Mucosa of descending colon (tissue), 3 donors: Measurements from ENCODE around the gene ZRANB1. TPM values are rescaled to one million over a fixed set of nuclear protein-coding genes. Genes with fewer than 3 reads are reported as not detected.
A peak's percentile ranks its signal among the peaks of the same experiment; 100 is the strongest.

ENCODE experiments used
- ATAC-seq: fragments of 200-7000 bp; cut with Tn5 transposase; one replicate; pipeline ENCODE4 v1.9.1; 2020; ENCODE audit warnings: mild to moderate bottlenecking, moderate library complexity
- DNase-seq, 3 donors: peaks; one replicate each; pipeline ENCODE4 v3.0.0-alpha.2; 2020
- H3K36me3 ChIP-seq: fragments of 200-600 bp; one replicate; pipeline ENCODE4 v1.8.0; 2021; ENCODE audit warnings: low read depth, mild to moderate bottlenecking
- H3K4me1 ChIP-seq: fragments of 200-600 bp; one replicate; pipeline ENCODE4 v1.8.0; 2021; ENCODE audit warnings: low read depth, mild to moderate bottlenecking
- H3K4me3 ChIP-seq: fragments of 200-600 bp; one replicate; pipeline ENCODE4 v1.8.0; 2021; ENCODE audit warnings: mild to moderate bottlenecking
- H3K9me3 ChIP-seq: fragments of 200-600 bp; one replicate; pipeline ENCODE4 v1.8.0; 2021; ENCODE audit warnings: mild to moderate bottlenecking
- intact Hi-C, 2 donors: fragments of 100-400 bp; cut with DNase I in 1 of 2; cut with micrococcal nuclease in 1 of 2; formaldehyde crosslinking; loops; one replicate each; pipeline versions ENCODE4 v1.11.0 to v1.11.1; 2022; cut with DNase I, micrococcal nuclease
- microRNA-seq: library from miRNA; unstranded; fragments of <30 nt; microRNA quantifications from one replicate; pipeline ENCODE4, GENCODE V29; 2019
- total RNA-seq, 3 donors: library from RNA; stranded (reverse); fragmentation: NEBNext Ultra II Directional in 2 of 3; extraction: Animal tissue kit (Norgen Biotek cat#: 25700) in 2 of 3; gene quantifications; one replicate each; pipeline versions ENCODE4 v1.2.1 to v1.2.4, GENCODE V29; 2021 to 2023
- TF ChIP-seq, protein P1 (sequence below): fragments of 200-600 bp; IDR thresholded peaks from one replicate; pipeline ENCODE4 v1.8.0; 2022; ENCODE audit warnings: antibody characterized with exemption, mild to moderate bottlenecking
- donor health status: DM: no; HTN: no; CAD: no; lungs with moderate emphysema.
- donor health status: DM: no; HTN: no; CAD: no.
- donor health status: DM: no; HTN: yes; CAD: no.

Gene ZRANB1
- total RNA-seq, 3 donors from 2014 or later, result 9.9 to 31.4 (median 13.5) TPM

DNA sequence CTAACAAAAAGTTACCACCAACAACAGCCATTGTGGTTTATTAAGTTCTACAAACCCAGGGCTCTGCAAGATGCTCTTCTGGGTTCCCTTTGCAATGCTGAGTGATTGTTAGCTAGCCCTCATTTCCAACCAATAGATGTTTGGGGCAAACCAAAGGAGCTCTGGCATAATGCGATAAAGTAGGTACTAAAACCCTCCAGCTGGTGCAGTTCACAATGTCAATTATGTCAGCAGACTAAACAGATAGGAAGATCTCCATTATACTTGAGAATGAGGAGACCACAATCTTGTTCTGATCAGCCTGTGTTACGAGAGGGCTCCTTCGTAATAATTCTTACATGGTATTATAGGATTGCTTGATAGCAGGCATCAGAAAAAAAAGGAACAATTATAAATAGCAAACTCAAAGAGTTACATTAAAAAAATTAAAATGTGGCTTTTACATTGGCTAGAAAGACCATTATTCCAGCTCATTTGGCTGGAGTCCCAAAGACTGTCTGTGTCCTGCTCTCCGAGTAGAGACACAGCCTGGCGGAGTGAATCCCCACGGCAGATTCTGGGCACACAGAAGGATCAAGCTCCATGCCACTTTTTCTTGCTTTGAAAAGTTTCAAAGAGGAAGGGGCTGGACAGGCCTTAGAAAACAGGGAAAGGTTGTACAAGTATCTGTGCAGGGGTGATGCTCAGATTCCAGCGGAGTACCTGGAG lies 93.8 kb downstream of the ZRANB1 start:
- no peak overlapping the region for H3K4me3 ChIP-seq
- TF ChIP-seq, protein P1, sequence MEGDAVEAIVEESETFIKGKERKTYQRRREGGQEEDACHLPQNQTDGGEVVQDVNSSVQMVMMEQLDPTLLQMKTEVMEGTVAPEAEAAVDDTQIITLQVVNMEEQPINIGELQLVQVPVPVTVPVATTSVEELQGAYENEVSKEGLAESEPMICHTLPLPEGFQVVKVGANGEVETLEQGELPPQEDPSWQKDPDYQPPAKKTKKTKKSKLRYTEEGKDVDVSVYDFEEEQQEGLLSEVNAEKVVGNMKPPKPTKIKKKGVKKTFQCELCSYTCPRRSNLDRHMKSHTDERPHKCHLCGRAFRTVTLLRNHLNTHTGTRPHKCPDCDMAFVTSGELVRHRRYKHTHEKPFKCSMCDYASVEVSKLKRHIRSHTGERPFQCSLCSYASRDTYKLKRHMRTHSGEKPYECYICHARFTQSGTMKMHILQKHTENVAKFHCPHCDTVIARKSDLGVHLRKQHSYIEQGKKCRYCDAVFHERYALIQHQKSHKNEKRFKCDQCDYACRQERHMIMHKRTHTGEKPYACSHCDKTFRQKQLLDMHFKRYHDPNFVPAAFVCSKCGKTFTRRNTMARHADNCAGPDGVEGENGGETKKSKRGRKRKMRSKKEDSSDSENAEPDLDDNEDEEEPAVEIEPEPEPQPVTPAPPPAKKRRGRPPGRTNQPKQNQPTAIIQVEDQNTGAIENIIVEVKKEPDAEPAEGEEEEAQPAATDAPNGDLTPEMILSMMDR, result no peak
- DNase-seq, result no peak
- no peak for ATAC-seq
- intact Hi-C loops, result no loop called here
- peaks cover 18% of the 10 kb centered on the region for H3K4me1 ChIP-seq
- no peaks in the 10 kb centered on the region for H3K9me3 ChIP-seq
- no peaks in the 10 kb centered on the region for H3K36me3 ChIP-seq

DNA sequence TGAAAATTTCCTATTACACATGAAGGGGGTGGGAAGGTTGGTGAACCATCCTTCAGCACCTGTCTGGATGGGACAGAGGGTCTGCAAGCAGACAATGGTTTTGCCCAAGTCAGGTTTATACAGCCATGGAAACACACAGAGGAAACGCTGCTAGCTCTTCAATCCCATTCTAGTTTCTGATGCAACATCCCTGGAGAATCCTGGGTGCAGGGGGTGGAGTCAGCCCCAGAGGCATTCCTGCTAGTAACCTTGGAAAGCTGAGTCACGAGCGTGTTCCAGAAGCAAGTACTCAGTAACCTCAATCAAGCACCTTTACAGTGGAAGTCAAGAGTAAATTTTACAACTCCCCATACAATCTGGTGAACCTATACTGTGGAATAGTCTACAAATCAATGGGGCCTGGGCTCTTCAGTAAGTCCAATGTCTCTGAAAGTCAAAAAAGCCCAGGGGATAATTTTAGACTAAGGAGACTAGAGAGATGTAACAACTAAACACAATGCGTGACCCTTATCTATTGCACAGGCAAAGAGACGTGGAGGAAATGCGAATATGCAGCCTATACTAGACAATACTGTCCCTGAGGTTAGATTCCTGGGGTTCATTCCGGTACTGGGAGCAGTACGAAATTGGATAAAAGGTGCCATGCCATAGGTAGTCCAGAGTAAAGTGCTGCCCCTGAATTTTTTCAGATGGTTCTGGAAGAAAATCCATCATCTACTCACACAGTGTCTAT lies 95.4 kb downstream of the ZRANB1 start:
- intact Hi-C loops, result no loop called here
- Histone ChIP-seq H3K36me3 (no peaks in the 10 kb centered on the region), H3K4me1 (peaks cover 18% of the 10 kb centered on the region), H3K9me3 (no peaks in the 10 kb centered on the region), H3K4me3 (no peak overlapping the region)
- TF ChIP-seq, protein P1, result no peak
- DNase-seq (no peak), ATAC-seq (peak; percentile 79)

Small RNA genes lying within 50 kb of the gene (microRNA-seq; reads per million reads assigned to microRNA genes)
- not detected for gene MIR4296

Other genes with a start within 250 kb of the ZRANB1 start
- 10 to 100 TPM; 37.2 to 48.0 (median 44.2) TPM for gene FAM53B, start 197.7 kb upstream of the ZRANB1 start, total RNA-seq
- gene EEF1AKMT2, start 150.2 kb upstream of the ZRANB1 start, total RNA-seq, result 10 to 100 TPM; 14.4 to 19.3 (median 18.0) TPM
- gene ABRAXAS2, start 140.3 kb upstream of the ZRANB1 start, total RNA-seq, result 10 to 100 TPM; 11.9 to 14.3 (median 14.1) TPM
- gene CTBP2, start 218.4 kb downstream of the ZRANB1 start, total RNA-seq, result 100 to 1,000 TPM; 109 to 137 (median 121) TPM